ENCODE data around the gene CCDC91. TPM values are rescaled to one million over a fixed set of nuclear protein-coding genes. Genes with fewer than 3 reads are reported as not detected.

Gene CCDC91
- total RNA-seq, 6 donors from 2014 or later, result 27.7 to 77.5 (median 30.2) TPM

GRCh38 chr12:28237423-28237822 lies 47.2 kb downstream of the CCDC91 start:
- no peak overlapping the region for H3K27ac ChIP-seq
- ATAC-seq (ENCODE audit: low FRiP score in 2 of 2), result no peak
- no peaks in the 10 kb centered on the region for H3K9me3 ChIP-seq
- H3K36me3 ChIP-seq, result no peaks in the 10 kb centered on the region
- H3K4me3 ChIP-seq, result no peak overlapping the region
- no peak for DNase-seq
- H3K4me1 ChIP-seq, result peaks cover 0 to 4% (median 0%) of the 10 kb centered on the region in 4 donors
- no peaks in the 10 kb centered on the region for H3K27me3 ChIP-seq
- TF ChIP-seq POLR2A (IDR thresholded peaks at IDR 0.05) (no peak), POLR2AphosphoS5 (IDR thresholded peaks at IDR 0.05) (no peak), CTCF (IDR thresholded peaks at IDR 0.05) (no peak), EP300 (IDR thresholded peaks at IDR 0.05) (no peak)

GRCh38 chr12:28239918-28240317 lies 49.7 kb downstream of the CCDC91 start:
- Histone ChIP-seq H3K36me3 (no peaks in the 10 kb centered on the region), H3K4me3 (no peak overlapping the region), H3K4me1 (peaks cover 0 to 2% (median 0%) of the 10 kb centered on the region in 4 donors), H3K27me3 (no peaks in the 10 kb centered on the region), H3K9me3 (no peaks in the 10 kb centered on the region), H3K27ac (no peak overlapping the region)
- ATAC-seq (ENCODE audit: low FRiP score in 2 of 2) (no peak), DNase-seq (no peak)
- TF ChIP-seq CTCF (IDR thresholded peaks at IDR 0.05) (no peak), POLR2AphosphoS5 (IDR thresholded peaks at IDR 0.05) (no peak), POLR2A (IDR thresholded peaks at IDR 0.05) (no peak), EP300 (IDR thresholded peaks at IDR 0.05) (no peak)
- 95 to 96% methylated on average over 3 of the region's 3 CpGs for WGBS, 2 donors

GRCh38 chr12:28240853-28241252 lies 50.6 kb downstream of the CCDC91 start:
- ATAC-seq (ENCODE audit: low FRiP score in 2 of 2) (no peak), DNase-seq (no peak)
- Histone ChIP-seq H3K9me3 (no peaks in the 10 kb centered on the region), H3K36me3 (no peaks in the 10 kb centered on the region), H3K27ac (no peak overlapping the region), H3K27me3 (no peaks in the 10 kb centered on the region), H3K4me1 (no peaks in the 10 kb centered on the region), H3K4me3 (no peak overlapping the region)
- TF ChIP-seq EP300 (IDR thresholded peaks at IDR 0.05) (no peak), POLR2A (IDR thresholded peaks at IDR 0.05) (no peak), POLR2AphosphoS5 (IDR thresholded peaks at IDR 0.05) (no peak), CTCF (IDR thresholded peaks at IDR 0.05) (no peak)

GRCh38 chr12:28242129-28242495 lies 51.9 kb downstream of the CCDC91 start:
- no peaks in the 10 kb centered on the region for H3K27me3 ChIP-seq
- no peak overlapping the region for H3K4me3 ChIP-seq
- TF ChIP-seq POLR2AphosphoS5 (IDR thresholded peaks at IDR 0.05), result no peak
- TF ChIP-seq CTCF (IDR thresholded peaks at IDR 0.05), result no peak
- TF ChIP-seq EP300 (IDR thresholded peaks at IDR 0.05), result no peak
- TF ChIP-seq POLR2A (IDR thresholded peaks at IDR 0.05), result no peak
- no peaks in the 10 kb centered on the region for H3K9me3 ChIP-seq
- no peak overlapping the region for H3K27ac ChIP-seq
- DNase-seq (no peak), ATAC-seq (ENCODE audit: low FRiP score in 2 of 2) (no peak)
- H3K36me3 ChIP-seq, result no peaks in the 10 kb centered on the region
- WGBS, 2 donors, result 90 to 92% methylated on average over 2 of the region's 2 CpGs
- no peaks in the 10 kb centered on the region for H3K4me1 ChIP-seq

GRCh38 chr12:28242496-28243309 lies 52.4 kb downstream of the CCDC91 start:
- Histone ChIP-seq H3K4me3 (no peak overlapping the region), H3K36me3 (no peaks in the 10 kb centered on the region), H3K9me3 (no peaks in the 10 kb centered on the region), H3K27ac (no peak overlapping the region), H3K27me3 (no peaks in the 10 kb centered on the region), H3K4me1 (no peaks in the 10 kb centered on the region)
- DNase-seq, result peak in 1 of 2 donors; percentile 21
- 82 to 90% methylated on average over 9 of the region's 9 CpGs for WGBS, 2 donors
- TF ChIP-seq EP300 (IDR thresholded peaks at IDR 0.05), result no peak
- TF ChIP-seq POLR2A (IDR thresholded peaks at IDR 0.05), result no peak
- no peak for TF ChIP-seq POLR2AphosphoS5 (IDR thresholded peaks at IDR 0.05)
- TF ChIP-seq CTCF (IDR thresholded peaks at IDR 0.05), result no peak
- ATAC-seq (ENCODE audit: low FRiP score in 2 of 2), result peak in 1 of 2 donors; percentile 56
